GM12878 (cell line): Measurements from ENCODE around the gene FUT7. TPM values are rescaled to one million over a fixed set of nuclear protein-coding genes. Genes with fewer than 3 reads are reported as not detected.

Experiments used
- BHLHE40 ChIP-seq, 2 experiments: fragments of 450-650 bp in 1 of 2; IDR thresholded peaks; 2 replicates each; pipeline ENCODE4 v1.6.1; 2011 to 2017; ENCODE audit warnings: low read depth in 2 of 2, borderline replicate concordance in 1 of 2, improper control_type of control experiment in 1 of 2, low read length in 1 of 2, mild to moderate bottlenecking in 1 of 2
- CHD2 ChIP-seq: IDR thresholded peaks from 2 replicates; pipeline ENCODE4 v1.6.1; 2011; ENCODE audit warnings: low read depth, low read length, improper control_type of control experiment, borderline replicate concordance
- CREM ChIP-seq: IDR thresholded peaks from 2 replicates; pipeline ENCODE4 v1.6.1; 2014; ENCODE audit warnings: antibody characterized with exemption, low read depth
- MEF2A ChIP-seq: IDR thresholded peaks from 2 replicates; pipeline ENCODE4 v1.6.1; 2011; ENCODE audit warnings: low read depth, mild to moderate bottlenecking, low read length, moderate library complexity; ENCODE audit not compliant: insufficient read depth
- NFYA ChIP-seq: IDR thresholded peaks from 2 replicates; pipeline ENCODE4 v1.6.1; 2011; ENCODE audit warnings: low read depth, mild to moderate bottlenecking, low read length, improper control_type of control experiment, borderline replicate concordance
- NRF1 ChIP-seq: conservative IDR thresholded peaks from 2 replicates; pipeline ENCODE4 v1.6.1; 2011; ENCODE audit warnings: mild to moderate bottlenecking, low read depth, low read length, improper control_type of control experiment
- POLR2AphosphoS2 ChIP-seq: IDR thresholded peaks from 2 replicates; pipeline ENCODE4 v1.6.1; 2011; ENCODE audit warnings: low read depth, mild to moderate bottlenecking, low read length, improper control_type of control experiment, moderate library complexity
- TCF3 ChIP-seq: IDR thresholded peaks from 2 replicates; pipeline ENCODE4 v1.6.1; 2012; ENCODE audit warnings: low read depth, mild to moderate bottlenecking, low read length, borderline replicate concordance; ENCODE audit not compliant: insufficient read depth
- ZNF207 ChIP-seq: fragments of 450-650 bp; IDR thresholded peaks from 2 replicates; pipeline ENCODE4 v1.6.1; 2014; ENCODE audit warnings: antibody characterized with exemption, mild to moderate bottlenecking, borderline replicate concordance
- polyA plus RNA-seq, 11 experiments: library from polyadenylated mRNA; depleted of rRNA in 4 of 11; unstranded in 6 of 11; stranded (reverse) in 5 of 11; fragments of >200 nt; fragmentation: Nextera tagmentation in 4 of 11; fragmentation: Illumina TruSeq in 1 of 11; extraction: Ambion mirVana in 4 of 11; extraction: Trizol in 1 of 11; gene quantifications; 1 replicate in 1 of 11; 2 replicates in 10 of 11; pipeline versions ENCODE4 v1.2.1 to v1.2.3, GENCODE V29; 2011 to 2016; ENCODE audit warnings: inconsistent platforms in 2 of 11, missing spikeins in 2 of 11, low read depth in 1 of 11
- total RNA-seq, 4 experiments: library from RNA; depleted of rRNA in 3 of 4; stranded (reverse); fragments of >200 nt in 3 of 4; fragmentation: Illumina TruSeq in 1 of 4; extraction: Trizol in 1 of 4; gene quantifications; 2 replicates each; pipeline versions ENCODE4 v1.2.1 to v1.2.3, GENCODE V29; 2013 to 2021
- TF ChIP-seq, protein P1 (sequence below): fragments of 450-650 bp; IDR thresholded peaks from 2 replicates; pipeline ENCODE4 v1.6.1; 2017; ENCODE audit warnings: antibody characterized with exemption, mild to moderate bottlenecking, moderate library complexity
- TF ChIP-seq, protein P2 (sequence below): IDR thresholded peaks from 2 replicates; pipeline ENCODE4 v1.6.1; 2011; ENCODE audit warnings: borderline replicate concordance, low read depth, mild to moderate bottlenecking, moderate library complexity, mixed read lengths, low read length; ENCODE audit not compliant: insufficient read depth; ENCODE audit errors: extremely low read length
- TF ChIP-seq, protein P3 (sequence below): fragments of 450-650 bp; IDR thresholded peaks from 2 replicates; pipeline ENCODE4 v1.6.1; 2017; ENCODE audit warnings: mild to moderate bottlenecking, moderate library complexity

Gene FUT7
- total and polyA plus RNA-seq, 10 of the 15 experiments (the other 5 are each of a cell fraction or from before 2014, with no cell fraction given): 0.04 to 0.62 (median 0.20) TPM; not detected in 2

DNA sequence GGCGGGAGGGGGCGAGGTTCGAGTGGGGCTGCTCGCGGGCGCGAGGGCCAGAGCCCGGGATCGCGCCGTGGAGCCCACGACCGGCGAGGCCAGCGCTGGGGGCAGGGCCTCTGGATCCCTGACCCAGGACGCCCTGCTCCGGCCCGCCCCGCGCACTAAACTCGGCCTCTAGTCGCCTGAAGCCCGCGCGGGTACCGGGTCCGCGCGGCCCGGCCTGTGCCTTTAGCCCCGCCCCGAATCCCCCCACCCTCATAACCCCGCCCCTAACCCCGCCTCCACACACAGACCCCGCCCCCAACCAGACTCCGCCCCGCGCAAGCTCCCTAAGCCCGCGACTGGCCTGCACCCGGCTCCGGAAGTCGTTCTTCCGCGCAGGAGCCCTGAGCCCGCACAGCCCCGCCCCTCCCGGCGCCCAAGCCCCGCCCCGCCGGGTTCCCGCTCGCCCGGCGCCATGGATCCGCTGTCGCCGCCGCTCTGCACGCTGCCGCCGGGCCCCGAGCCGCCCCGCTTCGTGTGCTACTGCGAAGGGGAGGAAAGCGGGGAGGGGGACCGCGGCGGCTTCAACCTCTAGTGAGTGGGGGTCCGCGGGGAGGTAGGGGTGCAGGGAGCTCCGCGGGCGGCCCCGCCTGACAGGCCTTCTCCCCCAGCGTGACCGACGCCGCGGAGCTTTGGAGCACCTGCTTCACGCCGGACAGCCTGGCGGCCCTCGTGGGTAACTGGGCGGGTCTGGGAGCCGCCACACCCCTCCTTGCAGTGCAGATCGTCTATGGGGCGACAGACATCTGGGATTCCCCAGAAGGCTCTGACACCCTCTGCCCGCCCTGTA, 39.7 kb downstream of the FUT7 start, which contains the start of gene PAXX (continued):
- TF ChIP-seq, protein P1, sequence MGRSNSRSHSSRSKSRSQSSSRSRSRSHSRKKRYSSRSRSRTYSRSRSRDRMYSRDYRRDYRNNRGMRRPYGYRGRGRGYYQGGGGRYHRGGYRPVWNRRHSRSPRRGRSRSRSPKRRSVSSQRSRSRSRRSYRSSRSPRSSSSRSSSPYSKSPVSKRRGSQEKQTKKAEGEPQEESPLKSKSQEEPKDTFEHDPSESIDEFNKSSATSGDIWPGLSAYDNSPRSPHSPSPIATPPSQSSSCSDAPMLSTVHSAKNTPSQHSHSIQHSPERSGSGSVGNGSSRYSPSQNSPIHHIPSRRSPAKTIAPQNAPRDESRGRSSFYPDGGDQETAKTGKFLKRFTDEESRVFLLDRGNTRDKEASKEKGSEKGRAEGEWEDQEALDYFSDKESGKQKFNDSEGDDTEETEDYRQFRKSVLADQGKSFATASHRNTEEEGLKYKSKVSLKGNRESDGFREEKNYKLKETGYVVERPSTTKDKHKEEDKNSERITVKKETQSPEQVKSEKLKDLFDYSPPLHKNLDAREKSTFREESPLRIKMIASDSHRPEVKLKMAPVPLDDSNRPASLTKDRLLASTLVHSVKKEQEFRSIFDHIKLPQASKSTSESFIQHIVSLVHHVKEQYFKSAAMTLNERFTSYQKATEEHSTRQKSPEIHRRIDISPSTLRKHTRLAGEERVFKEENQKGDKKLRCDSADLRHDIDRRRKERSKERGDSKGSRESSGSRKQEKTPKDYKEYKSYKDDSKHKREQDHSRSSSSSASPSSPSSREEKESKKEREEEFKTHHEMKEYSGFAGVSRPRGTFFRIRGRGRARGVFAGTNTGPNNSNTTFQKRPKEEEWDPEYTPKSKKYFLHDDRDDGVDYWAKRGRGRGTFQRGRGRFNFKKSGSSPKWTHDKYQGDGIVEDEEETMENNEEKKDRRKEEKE: no peak
- 0 out of 2 replicates have a peak, but pooled peaks have one; percentile 54 for TF ChIP-seq TCF3
- TF ChIP-seq NRF1: peak; percentile 46
- no peak for TF ChIP-seq CREM
- TF ChIP-seq ZNF207: 0 out of 2 replicates have a peak, but pooled peaks have one; percentile 42
- TF ChIP-seq CHD2: no peak
- TF ChIP-seq POLR2AphosphoS2: 0 out of 2 replicates have a peak, but pooled peaks have one; percentile 26
- peak in 1 of 2 experiments; percentile 68; a peak in 2 of 4 replicates for TF ChIP-seq BHLHE40 (IDR thresholded peaks at IDR 0.05; ENCODE audit: borderline replicate concordance in 1 of 2, low read depth in 2 of 2, low read length in 1 of 2)
- TF ChIP-seq, protein P2, sequence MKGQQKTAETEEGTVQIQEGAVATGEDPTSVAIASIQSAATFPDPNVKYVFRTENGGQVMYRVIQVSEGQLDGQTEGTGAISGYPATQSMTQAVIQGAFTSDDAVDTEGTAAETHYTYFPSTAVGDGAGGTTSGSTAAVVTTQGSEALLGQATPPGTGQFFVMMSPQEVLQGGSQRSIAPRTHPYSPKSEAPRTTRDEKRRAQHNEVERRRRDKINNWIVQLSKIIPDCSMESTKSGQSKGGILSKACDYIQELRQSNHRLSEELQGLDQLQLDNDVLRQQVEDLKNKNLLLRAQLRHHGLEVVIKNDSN: no peak
- no peak for TF ChIP-seq MEF2A
- TF ChIP-seq, protein P3, sequence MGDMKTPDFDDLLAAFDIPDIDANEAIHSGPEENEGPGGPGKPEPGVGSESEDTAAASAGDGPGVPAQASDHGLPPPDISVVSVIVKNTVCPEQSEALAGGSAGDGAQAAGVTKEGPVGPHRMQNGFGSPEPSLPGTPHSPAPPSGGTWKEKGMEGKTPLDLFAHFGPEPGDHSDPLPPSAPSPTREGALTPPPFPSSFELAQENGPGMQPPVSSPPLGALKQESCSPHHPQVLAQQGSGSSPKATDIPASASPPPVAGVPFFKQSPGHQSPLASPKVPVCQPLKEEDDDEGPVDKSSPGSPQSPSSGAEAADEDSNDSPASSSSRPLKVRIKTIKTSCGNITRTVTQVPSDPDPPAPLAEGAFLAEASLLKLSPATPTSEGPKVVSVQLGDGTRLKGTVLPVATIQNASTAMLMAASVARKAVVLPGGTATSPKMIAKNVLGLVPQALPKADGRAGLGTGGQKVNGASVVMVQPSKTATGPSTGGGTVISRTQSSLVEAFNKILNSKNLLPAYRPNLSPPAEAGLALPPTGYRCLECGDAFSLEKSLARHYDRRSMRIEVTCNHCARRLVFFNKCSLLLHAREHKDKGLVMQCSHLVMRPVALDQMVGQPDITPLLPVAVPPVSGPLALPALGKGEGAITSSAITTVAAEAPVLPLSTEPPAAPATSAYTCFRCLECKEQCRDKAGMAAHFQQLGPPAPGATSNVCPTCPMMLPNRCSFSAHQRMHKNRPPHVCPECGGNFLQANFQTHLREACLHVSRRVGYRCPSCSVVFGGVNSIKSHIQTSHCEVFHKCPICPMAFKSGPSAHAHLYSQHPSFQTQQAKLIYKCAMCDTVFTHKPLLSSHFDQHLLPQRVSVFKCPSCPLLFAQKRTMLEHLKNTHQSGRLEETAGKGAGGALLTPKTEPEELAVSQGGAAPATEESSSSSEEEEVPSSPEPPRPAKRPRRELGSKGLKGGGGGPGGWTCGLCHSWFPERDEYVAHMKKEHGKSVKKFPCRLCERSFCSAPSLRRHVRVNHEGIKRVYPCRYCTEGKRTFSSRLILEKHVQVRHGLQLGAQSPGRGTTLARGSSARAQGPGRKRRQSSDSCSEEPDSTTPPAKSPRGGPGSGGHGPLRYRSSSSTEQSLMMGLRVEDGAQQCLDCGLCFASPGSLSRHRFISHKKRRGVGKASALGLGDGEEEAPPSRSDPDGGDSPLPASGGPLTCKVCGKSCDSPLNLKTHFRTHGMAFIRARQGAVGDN: peak; percentile 80
- no peak for TF ChIP-seq NFYA
- TF ChIP-seq, all 136 proteins: peak for 23
